SK-N-SH (cell line): ENCODE measurements around the gene AIMP2. TPM values are rescaled to one million over a fixed set of nuclear protein-coding genes. Genes with fewer than 3 reads are reported as not detected.

Source experiments
- CTCF ChIA-PET: fragments of 300-600, 350-600 bp; formaldehyde crosslinking; extraction: SDS; loops from one replicate; lab custom pipeline; 2021; lab: Yijun Ruan, JAX
- POLR2A ChIA-PET: fragments of 350-600 bp; sonication (Branson Sonifier 250); formaldehyde crosslinking; extraction: SDS; loops from one replicate; lab custom pipeline; 2020; ENCODE audit warnings: antibody characterized with exemption, inconsistent platforms; lab: Yijun Ruan, JAX
- DNase-seq: peaks from one replicate; pipeline ENCODE4 v3.0.0; 2012
- H2AFZ ChIP-seq: fragments of 200-600 bp; sonication (generic); 2 replicates; pipeline ENCODE4 v1.8.1; 2016; ENCODE audit warnings: antibody characterized with exemption, mild to moderate bottlenecking, low read depth
- H3F3A ChIP-seq: fragments of 200-600 bp; sonication (generic); replicated peaks from 2 replicates; pipeline ENCODE3; 2016; ENCODE audit warnings: antibody characterized with exemption, mild to moderate bottlenecking; ENCODE audit not compliant: insufficient read depth
- H3K27ac ChIP-seq, 2 experiments: fragments of 200-500 bp in 1 of 2; fragments of 200-600 bp in 1 of 2; sonication (Bioruptor generic) in 1 of 2; sonication (generic), shearing (Covaris generic) in 1 of 2; 2 replicates each; pipeline versions ENCODE4 v1.5.1 to v1.6.1; 2014 to 2016; ENCODE audit warnings: low read depth in 2 of 2, inconsistent platforms in 1 of 2, low read length in 1 of 2, mild to moderate bottlenecking in 1 of 2, mixed read lengths in 1 of 2
- H3K27me3 ChIP-seq: fragments of 200-600 bp; sonication (generic), shearing (Covaris generic); 2 replicates; pipeline ENCODE4 v1.6.1; 2016; ENCODE audit warnings: mixed run types; ENCODE audit not compliant: insufficient read depth
- H3K36me3 ChIP-seq, 2 experiments: fragments of 200-500 bp in 1 of 2; fragments of 200-600 bp in 1 of 2; sonication (Bioruptor generic) in 1 of 2; sonication (generic) in 1 of 2; replicated peaks in 1 of 2; 2 replicates each; pipeline versions ENCODE3 to v1.5.1; 2014 to 2016; ENCODE audit warnings: low read length in 1 of 2, mild to moderate bottlenecking in 1 of 2; ENCODE audit not compliant: insufficient read depth in 2 of 2, control insufficient read depth in 1 of 2
- H3K4me1 ChIP-seq, 2 experiments: fragments of 200-500 bp in 1 of 2; fragments of 200-600 bp in 1 of 2; sonication (Bioruptor generic) in 1 of 2; sonication (generic), shearing (Covaris generic) in 1 of 2; 2 replicates each; pipeline versions ENCODE4 v1.5.1 to v1.6.1; 2014 to 2016; ENCODE audit warnings: low read depth in 1 of 2, low read length in 1 of 2, mixed run types in 1 of 2; ENCODE audit not compliant: insufficient read depth in 2 of 2, control insufficient read depth in 1 of 2
- H3K4me2 ChIP-seq: fragments of 200-600 bp; sonication (generic), shearing (Covaris generic); 2 replicates; pipeline ENCODE4 v1.6.1; 2017; ENCODE audit warnings: mixed run types
- H3K4me3 ChIP-seq, 2 experiments: fragments of 200-500 bp in 1 of 2; fragments of 200-600 bp in 1 of 2; sonication (Bioruptor generic) in 1 of 2; sonication (generic), shearing (Covaris generic) in 1 of 2; 2 replicates each; pipeline versions ENCODE4 v1.5.1 to v1.8.1; 2014 to 2016; ENCODE audit warnings: low read depth in 2 of 2, inconsistent platforms in 1 of 2, low read length in 1 of 2, mild to moderate bottlenecking in 1 of 2, mixed read lengths in 1 of 2, moderate library complexity in 1 of 2
- H3K79me2 ChIP-seq: fragments of 200-600 bp; sonication (generic); 2 replicates; pipeline ENCODE4 v1.8.1; 2017; ENCODE audit warnings: mild to moderate bottlenecking; ENCODE audit not compliant: insufficient read depth
- H3K9ac ChIP-seq: fragments of 200-600 bp; sonication (generic); 2 replicates; pipeline ENCODE4 v1.6.1; 2017; ENCODE audit warnings: mixed run types
- H3K9me2 ChIP-seq: fragments of 200-600 bp; sonication (generic); 2 replicates; pipeline ENCODE4 v1.6.1; 2017; ENCODE audit warnings: mixed run types
- H3K9me3 ChIP-seq: fragments of 200-600 bp; sonication (generic); 2 replicates; pipeline ENCODE4 v1.6.1; 2017; ENCODE audit warnings: mixed run types, mild to moderate bottlenecking, moderate library complexity
- H4K20me1 ChIP-seq: fragments of 200-600 bp; sonication (generic); 2 replicates; pipeline ENCODE4 v1.6.1; 2017; ENCODE audit warnings: mild to moderate bottlenecking, mixed run types; ENCODE audit not compliant: insufficient read depth
- CHD2 ChIP-seq: fragments of 150-350 bp; IDR thresholded peaks from 2 replicates; pipeline ENCODE4 v1.6.1; 2018; ENCODE audit warnings: low read length; ENCODE audit not compliant: partially characterized antibody
- CTCF ChIP-seq: fragments of 200-600 bp; sonication (generic); IDR thresholded peaks from 2 replicates; pipeline ENCODE4 v1.6.1; 2017; ENCODE audit warnings: antibody characterized with exemption, mild to moderate bottlenecking, moderate library complexity
- EP300 ChIP-seq, 2 experiments: IDR thresholded peaks; 2 replicates each; pipeline versions ENCODE4 v1.4.0 to v1.6.1; 2012; ENCODE audit warnings: borderline replicate concordance in 1 of 2, low read depth in 1 of 2, low read length in 1 of 2
- PBX3 ChIP-seq: IDR thresholded peaks from 2 replicates; pipeline ENCODE4; 2012
- RAD21 ChIP-seq: IDR thresholded peaks from 2 replicates; pipeline ENCODE4 v1.6.1; 2012; ENCODE audit warnings: mild to moderate bottlenecking, low read length
- WGBS: methylation state at CpG from one replicate; pipeline ENCODE4 v1.1.6; 2017; ENCODE audit warnings: low lambda C conversion rate; 5-methylcytosine and 5-hydroxymethylcytosine counted together
- polyA plus RNA-seq, 3 experiments: library from polyadenylated mRNA; depleted of rRNA; stranded (reverse); fragments of >200 nt; gene quantifications; 2 replicates each; pipeline ENCODE4 v1.2.3, GENCODE V29; 2012

The AIMP2 gene
- polyA plus RNA-seq, 1 of the 3 experiments (the other 2 are of a cell fraction), result 104 TPM

GRCh38 chr7:6023974-6024435 lies 14.9 kb downstream of the AIMP2 start:
- H3K4me1 ChIP-seq, result no peaks in the 10 kb centered on the region; a peak in 1 of 4 replicates
- no peak for DNase-seq
- peaks cover 15% of the 10 kb centered on the region for H3F3A ChIP-seq
- ChIA-PET POLR2A (interaction anchor here (1.0 kb wide), 1 partner anchor 8 kb away, joined by 3 read pairs; no protein-coding TSS in a partner anchor), CTCF (interaction anchor here (0.6 to 1.2 kb wide), 4 partner anchors 9 to 47 kb away, joined by 3 read pairs; no protein-coding TSS in a partner anchor)
- no peaks in the 10 kb centered on the region for H3K27me3 ChIP-seq
- no peak overlapping the region for H3K4me2 ChIP-seq
- H3K9me3 ChIP-seq, result no peaks in the 10 kb centered on the region
- H3K9ac ChIP-seq, result no peak overlapping the region
- no peak overlapping the region for H3K4me3 ChIP-seq
- peaks cover 74 to 90% of the 10 kb centered on the region in 2 experiments for H3K36me3 ChIP-seq
- WGBS, result 93% methylated on average over 7 of the region's 7 CpGs
- no peak overlapping the region for H2AFZ ChIP-seq
- TF ChIP-seq EP300 (IDR thresholded peaks at IDR 0.05; ENCODE audit: borderline replicate concordance in 1 of 2, low read depth in 1 of 2, low read length in 1 of 2), result no peak
- 0 out of 2 replicates have a peak, but pooled peaks have one; percentile 13 for TF ChIP-seq PBX3
- peaks cover 11% of the 10 kb centered on the region; the same call in 1 of the 2 replicates for H3K79me2 ChIP-seq
- H3K27ac ChIP-seq, result no peak overlapping the region
- no peaks in the 10 kb centered on the region for H4K20me1 ChIP-seq
- H3K9me2 ChIP-seq, result no peaks in the 10 kb centered on the region

- Histone ChIP-seq H3K4me1 (no peaks in the 10 kb centered on the region; a peak in 1 of 4 replicates), H3K9ac (no peak overlapping the region), H3K9me2 (no peaks in the 10 kb centered on the region), H3K4me3 (no peak overlapping the region), H3K27ac (no peak overlapping the region; a peak in 1 of 4 replicates), H3K27me3 (no peaks in the 10 kb centered on the region), H3K79me2 (peaks cover 7% of the 10 kb centered on the region; the same call in 1 of the 2 replicates), H3F3A (peaks cover 15% of the 10 kb centered on the region), H3K9me3 (no peaks in the 10 kb centered on the region), H4K20me1 (no peaks in the 10 kb centered on the region), H3K4me2 (no peak overlapping the region), H3K36me3 (peaks cover 70 to 79% of the 10 kb centered on the region in 2 experiments), H2AFZ (no peak overlapping the region)
- TF ChIP-seq RAD21 (no peak), CHD2 (no peak), CTCF (peak; percentile 53; the same call in 1 of the 2 replicates)
- POLR2A ChIA-PET, result interaction anchor here (0.6 to 1.2 kb wide), 3 partner anchors 11 to 459 kb away, joined by 3 to 6 read pairs (median 3); no protein-coding TSS in a partner anchor
- CTCF ChIA-PET, result interaction anchor here (1.0 to 2.4 kb wide), 4 partner anchors 9 to 15 kb away, joined by 3 to 8 read pairs (median 4); no protein-coding TSS in a partner anchor
- DNase-seq, result peak; percentile 73
- WGBS, result 91% methylated on average over 22 of the region's 22 CpGs
These were observed 17.1 kb downstream of the AIMP2 start for GRCh38 chr7:6026011-6026819.
